ENCODE results near the gene CYP27B1. TPM values are rescaled to one million over a fixed set of nuclear protein-coding genes. Genes with fewer than 3 reads are reported as not detected.

The CYP27B1 gene
- total RNA-seq, 1 donor from 2014 or later = under 0.01 TPM

DNA sequence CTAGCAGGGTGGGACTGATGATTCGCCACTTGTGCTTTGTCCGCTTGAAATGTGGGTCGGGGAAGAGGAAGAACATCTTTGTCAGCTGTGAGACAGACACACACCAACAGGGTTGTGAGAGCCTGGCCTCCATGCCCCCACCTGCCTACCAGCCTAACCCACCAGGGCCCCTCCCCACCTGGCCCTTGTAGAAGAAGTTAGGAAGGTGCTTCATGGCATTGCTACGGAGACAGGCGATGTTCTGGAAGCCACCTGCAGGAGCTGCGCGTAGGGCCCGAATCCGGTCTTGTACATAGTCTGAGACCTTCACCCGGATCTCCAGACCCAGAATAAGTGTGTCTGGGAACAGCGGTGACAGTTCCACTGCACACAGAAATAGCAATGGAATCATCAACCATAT is 2.7 kb upstream of the CYP27B1 start:
- H3K9ac ChIP-seq (ENCODE audit: low read depth in 1 of 3, low read length in 3 of 3) = no peak overlapping the region
- H3K4me1 ChIP-seq (ENCODE audit: control insufficient read depth in 3 of 3, insufficient read depth in 3 of 3, low read length in 3 of 3) = peaks cover 35 to 54% (median 46%) of the 10 kb centered on the region in 3 donors
- peaks cover 22 to 33% (median 24%) of the 10 kb centered on the region in 3 donors for H3K36me3 ChIP-seq (ENCODE audit: control insufficient read depth in 3 of 3, insufficient read depth in 3 of 3, low read length in 3 of 3)
- no peak overlapping the region for H3K4me3 ChIP-seq (ENCODE audit: low read length in 3 of 3)
- no peaks in the 10 kb centered on the region for H3K9me3 ChIP-seq (ENCODE audit: control insufficient read depth in 3 of 3, low read length in 3 of 3)
- no peak overlapping the region for H3K27ac ChIP-seq (ENCODE audit: low read depth, low read length)
- H3K27me3 ChIP-seq (ENCODE audit: control insufficient read depth in 3 of 3, insufficient read depth in 3 of 3, low read length in 3 of 3) = peaks cover 29 to 32% (median 29%) of the 10 kb centered on the region in 3 donors

- Histone ChIP-seq H3K9me3 (ENCODE audit: control insufficient read depth in 3 of 3, low read length in 3 of 3) (no peaks in the 10 kb centered on the region), H3K27ac (ENCODE audit: low read depth, low read length) (no peak overlapping the region), H3K4me1 (ENCODE audit: control insufficient read depth in 3 of 3, insufficient read depth in 3 of 3, low read length in 3 of 3) (peaks cover 31 to 51% (median 41%) of the 10 kb centered on the region in 3 donors), H3K9ac (ENCODE audit: low read depth in 1 of 3, low read length in 3 of 3) (no peak overlapping the region), H3K4me3 (ENCODE audit: low read length in 3 of 3) (no peak overlapping the region), H3K27me3 (ENCODE audit: control insufficient read depth in 3 of 3, insufficient read depth in 3 of 3, low read length in 3 of 3) (peaks cover 44 to 49% (median 46%) of the 10 kb centered on the region in 3 donors), H3K36me3 (ENCODE audit: control insufficient read depth in 3 of 3, insufficient read depth in 3 of 3, low read length in 3 of 3) (peaks cover 20 to 30% (median 21%) of the 10 kb centered on the region in 3 donors)
Measured at GRCh38 chr12:57767876-57768275, 998 bp upstream of the CYP27B1 start.

- H3K9ac ChIP-seq (ENCODE audit: low read depth in 1 of 3, low read length in 3 of 3) = no peak overlapping the region
- peaks cover 49 to 51% (median 50%) of the 10 kb centered on the region in 3 donors for H3K27me3 ChIP-seq (ENCODE audit: control insufficient read depth in 3 of 3, insufficient read depth in 3 of 3, low read length in 3 of 3)
Measured at GRCh38 chr12:57767305-57767698, 424 bp upstream of the CYP27B1 start.

DNA sequence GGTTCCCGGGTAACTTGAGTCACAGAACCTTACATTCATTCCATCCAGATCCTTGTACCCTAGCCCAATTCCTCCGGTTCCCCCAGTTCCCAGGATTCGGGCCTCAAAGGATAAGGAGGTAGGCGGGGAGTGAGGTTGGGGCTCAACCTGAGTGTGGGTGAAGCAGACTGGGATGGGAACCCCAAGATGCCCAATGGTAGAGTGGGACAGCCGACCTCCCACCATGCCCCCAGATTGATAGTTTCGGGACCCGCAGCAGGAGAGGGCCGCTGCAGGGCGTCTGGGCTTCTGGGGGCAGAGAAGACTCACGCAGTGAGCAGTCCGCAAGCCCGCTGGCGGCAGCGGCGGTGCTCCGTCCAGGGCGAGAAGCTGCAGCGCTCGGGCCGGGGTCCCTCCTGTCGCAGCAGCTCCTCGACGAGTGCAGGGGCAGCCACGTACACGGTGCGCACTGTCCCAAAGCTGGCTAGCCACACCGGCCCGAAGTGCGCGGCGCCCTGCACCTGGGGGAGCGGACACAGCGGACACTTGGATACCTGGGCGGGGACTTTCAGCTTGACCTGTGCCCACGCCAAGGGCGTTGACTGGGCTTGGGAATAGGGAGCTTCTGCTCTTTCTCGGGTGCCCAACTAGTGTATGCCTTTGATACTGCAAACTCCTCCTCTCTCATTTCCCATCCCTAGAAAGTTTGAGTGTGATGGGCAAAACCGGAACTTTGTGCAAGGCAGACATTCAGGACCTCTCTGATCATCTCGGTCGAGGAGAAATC is 997 bp downstream of the CYP27B1 start:
- Histone ChIP-seq H3K27me3 (ENCODE audit: control insufficient read depth in 3 of 3, insufficient read depth in 3 of 3, low read length in 3 of 3) (peaks cover 49 to 51% (median 50%) of the 10 kb centered on the region in 3 donors), H3K4me3 (ENCODE audit: low read length in 3 of 3) (peak overlapping the region; percentile 35 to 65 (median 59)), H3K4me1 (ENCODE audit: control insufficient read depth in 3 of 3, insufficient read depth in 3 of 3, low read length in 3 of 3) (peaks cover 19 to 36% (median 26%) of the 10 kb centered on the region in 3 donors), H3K9me3 (ENCODE audit: control insufficient read depth in 3 of 3, low read length in 3 of 3) (no peaks in the 10 kb centered on the region), H3K9ac (ENCODE audit: low read depth in 1 of 3, low read length in 3 of 3) (peak overlapping the region in 2 of 3 donors; percentile 23 to 40), H3K36me3 (ENCODE audit: control insufficient read depth in 3 of 3, insufficient read depth in 3 of 3, low read length in 3 of 3) (peaks cover 19 to 28% (median 21%) of the 10 kb centered on the region in 3 donors), H3K27ac (ENCODE audit: low read depth, low read length) (no peak overlapping the region)

More at GRCh38 chr12:57767305-57767698, 424 bp upstream of the CYP27B1 start:
- no peaks in the 10 kb centered on the region for H3K9me3 ChIP-seq (ENCODE audit: control insufficient read depth in 3 of 3, low read length in 3 of 3)
- peaks cover 20 to 30% (median 21%) of the 10 kb centered on the region in 3 donors for H3K36me3 ChIP-seq (ENCODE audit: control insufficient read depth in 3 of 3, insufficient read depth in 3 of 3, low read length in 3 of 3)
- H3K4me3 ChIP-seq (ENCODE audit: low read length in 3 of 3) = no peak overlapping the region
- H3K4me1 ChIP-seq (ENCODE audit: control insufficient read depth in 3 of 3, insufficient read depth in 3 of 3, low read length in 3 of 3) = peaks cover 29 to 46% (median 37%) of the 10 kb centered on the region in 3 donors
- H3K27ac ChIP-seq (ENCODE audit: low read depth, low read length) = no peak overlapping the region

DNA sequence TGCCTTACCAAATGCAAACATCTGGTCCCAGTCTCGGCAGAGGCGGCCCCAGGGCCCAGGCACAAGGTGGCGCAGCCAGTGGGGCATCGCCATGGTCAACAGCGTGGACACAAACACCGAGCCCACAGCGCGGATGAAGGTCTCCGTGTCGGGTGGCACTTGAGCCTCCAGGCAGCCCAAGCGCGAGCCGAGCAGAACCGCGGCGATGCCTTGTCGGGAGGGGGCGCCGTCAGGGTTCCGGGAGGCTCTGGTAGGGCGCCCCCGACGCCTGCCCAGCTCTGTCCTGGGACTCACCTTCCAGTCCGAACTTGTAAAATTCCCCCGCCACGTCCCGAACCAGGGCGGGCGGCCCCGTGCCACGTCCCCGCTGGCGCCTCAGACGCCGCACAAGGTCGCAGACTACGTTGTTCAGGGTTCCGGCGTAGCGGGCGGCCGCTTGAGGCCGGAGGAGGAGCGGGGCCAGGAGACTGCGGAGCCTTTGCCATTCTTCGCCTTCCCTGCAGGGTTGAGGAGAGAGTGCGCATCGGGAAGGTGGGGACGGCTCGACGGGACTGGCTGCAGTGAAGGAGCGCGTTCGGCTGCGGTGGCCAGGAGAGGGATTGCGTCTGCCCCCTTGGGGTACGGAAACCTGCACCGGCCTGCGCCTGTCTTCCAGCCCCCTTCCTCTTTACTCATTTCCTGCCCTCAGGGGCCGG is 1.7 kb downstream of the CYP27B1 start:
- peak overlapping the region; percentile 43 to 65 (median 51) for H3K4me3 ChIP-seq (ENCODE audit: low read length in 3 of 3)
- H3K4me1 ChIP-seq (ENCODE audit: control insufficient read depth in 3 of 3, insufficient read depth in 3 of 3, low read length in 3 of 3) = peaks cover 18 to 30% (median 25%) of the 10 kb centered on the region in 3 donors
- peak overlapping the region in 1 of 3 donors; percentile 40 for H3K9ac ChIP-seq (ENCODE audit: low read depth in 1 of 3, low read length in 3 of 3)
- H3K36me3 ChIP-seq (ENCODE audit: control insufficient read depth in 3 of 3, insufficient read depth in 3 of 3, low read length in 3 of 3) = peaks cover 15 to 22% (median 16%) of the 10 kb centered on the region in 3 donors
- H3K27ac ChIP-seq (ENCODE audit: low read depth, low read length) = no peak overlapping the region
- no peaks in the 10 kb centered on the region for H3K9me3 ChIP-seq (ENCODE audit: control insufficient read depth in 3 of 3, low read length in 3 of 3)
- peaks cover 49 to 51% (median 50%) of the 10 kb centered on the region in 3 donors for H3K27me3 ChIP-seq (ENCODE audit: control insufficient read depth in 3 of 3, insufficient read depth in 3 of 3, low read length in 3 of 3)

- Histone ChIP-seq H3K27me3 (ENCODE audit: control insufficient read depth in 3 of 3, insufficient read depth in 3 of 3, low read length in 3 of 3) (peaks cover 49 to 51% (median 50%) of the 10 kb centered on the region in 3 donors), H3K9ac (ENCODE audit: low read depth in 1 of 3, low read length in 3 of 3) (peak overlapping the region in 1 of 3 donors; percentile 40), H3K36me3 (ENCODE audit: control insufficient read depth in 3 of 3, insufficient read depth in 3 of 3, low read length in 3 of 3) (peaks cover 12 to 17% (median 16%) of the 10 kb centered on the region in 3 donors), H3K27ac (ENCODE audit: low read depth, low read length) (no peak overlapping the region), H3K4me3 (ENCODE audit: low read length in 3 of 3) (peak overlapping the region; percentile 43 to 65 (median 51)), H3K9me3 (ENCODE audit: control insufficient read depth in 3 of 3, low read length in 3 of 3) (no peaks in the 10 kb centered on the region), H3K4me1 (ENCODE audit: control insufficient read depth in 3 of 3, insufficient read depth in 3 of 3, low read length in 3 of 3) (peaks cover 18 to 30% (median 25%) of the 10 kb centered on the region in 3 donors)
Measured at GRCh38 chr12:57764662-57765002, 2.2 kb downstream of the CYP27B1 start.

DNA sequence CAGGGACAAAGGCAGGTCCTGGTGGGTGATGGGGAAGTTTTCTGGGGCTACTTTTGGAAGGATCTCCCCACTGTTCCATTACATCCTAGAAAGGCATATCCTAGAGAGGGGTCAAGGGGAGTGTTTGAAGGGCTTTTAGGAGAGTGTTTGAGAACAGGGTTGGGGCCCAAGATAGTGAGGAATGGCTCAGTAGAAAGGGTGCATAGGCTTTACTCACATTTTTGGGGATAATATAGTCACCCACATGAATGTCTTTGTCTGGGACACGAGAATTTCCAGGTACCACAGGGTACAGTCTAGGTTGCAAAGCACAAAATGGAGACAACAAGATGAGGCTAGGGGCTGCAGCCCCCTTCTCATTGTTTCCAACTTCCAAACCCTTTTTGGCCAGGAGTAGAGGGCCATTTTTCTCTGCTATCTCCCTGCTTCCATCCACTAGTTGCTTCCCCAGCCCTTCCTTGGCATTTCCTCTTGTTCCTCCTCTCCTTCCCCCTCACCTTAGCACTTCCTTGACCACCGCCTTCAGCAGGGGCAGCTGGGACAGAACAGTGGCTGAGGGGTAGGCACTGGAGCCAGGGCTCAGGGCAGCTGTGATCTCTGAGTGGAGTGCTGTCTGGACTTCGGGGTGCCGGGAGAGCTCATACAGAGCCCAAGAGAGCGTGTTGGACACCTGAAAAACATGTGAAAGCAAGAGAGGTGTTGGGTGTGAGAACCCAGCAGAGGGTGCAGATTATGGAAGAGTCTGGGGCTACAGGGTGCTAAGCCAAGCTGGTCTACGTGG is 2.8 kb downstream of the CYP27B1 start:
- peak overlapping the region in 1 of 3 donors; percentile 65 for H3K4me3 ChIP-seq (ENCODE audit: low read length in 3 of 3)

DNA sequence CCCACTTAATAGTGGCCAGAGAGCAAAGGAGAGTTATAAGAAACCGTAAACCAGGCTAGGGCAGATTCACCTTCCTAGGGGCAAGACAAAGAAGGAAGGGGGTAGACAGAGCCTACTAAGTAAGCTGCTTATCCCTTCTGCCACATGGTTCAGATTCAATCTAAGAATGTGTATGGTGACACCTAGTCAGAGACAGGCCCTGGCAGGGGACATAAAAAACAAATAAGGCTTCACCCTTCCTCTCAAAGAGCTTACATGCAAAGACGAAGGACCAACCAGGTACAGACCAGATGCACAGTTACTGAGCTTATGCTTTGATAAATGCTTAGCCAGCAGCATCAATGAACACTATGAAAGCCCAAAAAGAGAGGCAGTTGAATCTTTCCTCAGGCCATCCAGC is 4.4 kb downstream of the CYP27B1 start:
- Histone ChIP-seq H3K36me3 (ENCODE audit: control insufficient read depth in 3 of 3, insufficient read depth in 3 of 3, low read length in 3 of 3) (peaks cover 16 to 22% (median 16%) of the 10 kb centered on the region in 3 donors), H3K9ac (ENCODE audit: low read depth in 1 of 3, low read length in 3 of 3) (no peak overlapping the region), H3K9me3 (ENCODE audit: control insufficient read depth in 3 of 3, low read length in 3 of 3) (no peaks in the 10 kb centered on the region), H3K27me3 (ENCODE audit: control insufficient read depth in 3 of 3, insufficient read depth in 3 of 3, low read length in 3 of 3) (peaks cover 46 to 50% (median 48%) of the 10 kb centered on the region in 3 donors), H3K4me3 (ENCODE audit: low read length in 3 of 3) (no peak overlapping the region), H3K27ac (ENCODE audit: low read depth, low read length) (no peak overlapping the region), H3K4me1 (ENCODE audit: control insufficient read depth in 3 of 3, insufficient read depth in 3 of 3, low read length in 3 of 3) (peaks cover 18 to 30% (median 25%) of the 10 kb centered on the region in 3 donors)

More for the DNA sequence above, 2.8 kb downstream of the CYP27B1 start:
- Histone ChIP-seq H3K9me3 (ENCODE audit: control insufficient read depth in 3 of 3, low read length in 3 of 3) (no peaks in the 10 kb centered on the region), H3K36me3 (ENCODE audit: control insufficient read depth in 3 of 3, insufficient read depth in 3 of 3, low read length in 3 of 3) (peaks cover 8 to 16% (median 12%) of the 10 kb centered on the region in 3 donors), H3K9ac (ENCODE audit: low read depth in 1 of 3, low read length in 3 of 3) (no peak overlapping the region), H3K27me3 (ENCODE audit: control insufficient read depth in 3 of 3, insufficient read depth in 3 of 3, low read length in 3 of 3) (peaks cover 49 to 51% (median 50%) of the 10 kb centered on the region in 3 donors), H3K4me1 (ENCODE audit: control insufficient read depth in 3 of 3, insufficient read depth in 3 of 3, low read length in 3 of 3) (peaks cover 18 to 30% (median 25%) of the 10 kb centered on the region in 3 donors), H3K27ac (ENCODE audit: low read depth, low read length) (no peak overlapping the region)

- peaks cover 14 to 26% (median 21%) of the 10 kb centered on the region in 3 donors for H3K4me1 ChIP-seq (ENCODE audit: control insufficient read depth in 3 of 3, insufficient read depth in 3 of 3, low read length in 3 of 3)
- no peak overlapping the region for H3K9ac ChIP-seq (ENCODE audit: low read depth in 1 of 3, low read length in 3 of 3)
- H3K27ac ChIP-seq (ENCODE audit: low read depth, low read length) = no peak overlapping the region
- H3K27me3 ChIP-seq (ENCODE audit: control insufficient read depth in 3 of 3, insufficient read depth in 3 of 3, low read length in 3 of 3) = peaks cover 38 to 40% (median 39%) of the 10 kb centered on the region in 3 donors
- no peak overlapping the region for H3K4me3 ChIP-seq (ENCODE audit: low read length in 3 of 3)
- peaks cover 16 to 22% (median 16%) of the 10 kb centered on the region in 3 donors for H3K36me3 ChIP-seq (ENCODE audit: control insufficient read depth in 3 of 3, insufficient read depth in 3 of 3, low read length in 3 of 3)
- no peaks in the 10 kb centered on the region for H3K9me3 ChIP-seq (ENCODE audit: control insufficient read depth in 3 of 3, low read length in 3 of 3)
Measured at GRCh38 chr12:57761391-57761998, 5.4 kb downstream of the CYP27B1 start.
